ENCODE measurements around the gene TERB1.
A peak's percentile ranks its signal among the peaks of the same experiment; 100 is the strongest.

TERB1 gene

DNA sequence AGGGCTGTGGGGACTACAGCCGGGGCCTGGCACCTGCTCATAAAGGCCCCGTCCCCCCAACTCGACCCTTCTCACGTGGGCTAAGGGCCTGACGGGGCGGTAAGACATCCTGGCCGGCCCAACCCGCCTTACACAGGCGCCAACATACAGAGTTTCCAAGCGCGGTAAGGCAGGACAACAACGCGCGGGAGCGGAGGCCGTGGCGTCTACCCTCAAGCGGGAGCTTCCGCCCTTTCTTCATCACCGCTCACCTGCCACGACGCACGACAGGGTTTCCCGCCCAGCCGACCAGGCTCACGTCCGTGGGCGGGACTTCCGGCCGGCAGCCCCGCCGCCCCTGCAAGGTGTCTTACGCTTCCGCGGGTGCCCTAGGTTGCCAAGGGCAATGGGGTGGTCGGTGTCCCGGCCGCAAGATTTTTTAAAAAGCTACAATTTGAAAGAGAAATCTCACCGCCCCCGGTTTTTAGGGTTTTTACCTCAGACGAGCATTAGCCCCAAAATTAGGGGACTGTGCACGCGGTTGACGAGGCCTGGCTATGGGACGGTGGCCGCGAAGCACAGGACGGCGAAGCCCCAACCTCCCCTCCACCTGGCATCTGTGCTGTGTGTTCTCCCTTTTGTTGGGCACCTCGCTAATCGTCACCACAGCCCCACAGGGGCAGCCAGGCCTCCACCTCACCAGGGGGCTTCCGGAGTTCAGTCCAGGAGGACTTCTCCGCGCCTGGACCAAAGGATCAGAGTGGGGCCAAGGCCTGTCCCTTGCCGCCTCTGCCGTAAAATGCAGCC is at the start of gene TERB1:
Gene TERB1 (minus strand): TSS at position 265 of the 786 bp plus-strand sequence. CDS start 4,786 bp downstream, outside the sequence.
- no peak for DNase-seq

DNA sequence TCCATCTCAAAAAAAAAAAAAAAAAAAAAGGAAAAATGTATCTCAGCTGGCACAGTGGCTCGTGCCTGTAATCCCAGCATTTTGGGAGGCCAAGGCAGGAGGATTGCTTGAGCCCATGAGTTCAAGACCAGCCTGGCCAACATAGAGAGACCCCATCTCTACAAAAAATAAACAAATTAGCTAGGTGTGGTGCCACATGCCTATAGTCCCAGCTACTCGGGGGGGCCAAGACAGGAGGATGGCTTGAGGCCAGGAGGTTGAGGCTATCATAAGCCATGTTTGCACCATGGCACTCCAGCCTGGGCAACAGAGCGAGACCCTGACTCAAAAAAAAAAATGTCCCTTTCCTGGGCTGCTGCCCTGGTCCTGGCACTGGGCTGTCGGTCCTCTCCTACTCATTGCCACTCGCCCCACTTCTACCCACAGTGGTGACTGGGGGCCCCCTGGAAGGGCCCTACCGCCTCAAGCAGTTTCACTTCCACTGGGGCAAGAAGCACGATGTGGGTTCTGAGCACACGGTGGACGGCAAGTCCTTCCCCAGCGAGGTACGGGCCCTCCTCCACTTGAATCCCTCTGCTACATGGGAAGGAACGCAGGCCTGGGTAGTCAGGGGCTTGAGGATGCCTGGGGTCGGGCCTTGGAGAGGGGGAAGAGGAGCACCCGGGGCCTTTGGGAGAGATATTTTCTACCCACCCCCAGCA is 48.9 kb upstream of the TERB1 start:
- DNase-seq = no peak

GRCh38 chr16:66849549-66849948 is 48.2 kb upstream of the TERB1 start:
- no peak for DNase-seq

DNA sequence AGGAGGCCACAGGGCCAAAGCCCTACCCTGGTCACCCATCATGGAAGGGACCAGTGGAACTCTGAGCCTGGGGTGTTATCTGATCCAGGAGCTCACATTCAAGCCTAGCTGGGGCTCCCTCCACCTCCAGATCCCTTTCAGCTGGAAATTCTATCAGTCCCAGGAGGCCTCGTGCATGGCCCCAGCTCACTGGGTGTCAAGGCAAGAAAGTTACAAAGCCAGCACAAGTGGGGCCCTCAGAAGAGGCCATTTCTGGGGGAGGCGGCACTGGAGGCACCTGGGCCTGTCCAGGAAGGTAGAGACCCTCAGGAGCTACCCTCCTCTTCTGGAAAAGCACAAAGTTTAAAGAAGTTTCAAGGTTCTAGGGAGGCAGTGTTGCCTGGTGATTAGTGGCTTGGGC is 47.6 kb upstream of the TERB1 start:
- DNase-seq = no peak

DNA sequence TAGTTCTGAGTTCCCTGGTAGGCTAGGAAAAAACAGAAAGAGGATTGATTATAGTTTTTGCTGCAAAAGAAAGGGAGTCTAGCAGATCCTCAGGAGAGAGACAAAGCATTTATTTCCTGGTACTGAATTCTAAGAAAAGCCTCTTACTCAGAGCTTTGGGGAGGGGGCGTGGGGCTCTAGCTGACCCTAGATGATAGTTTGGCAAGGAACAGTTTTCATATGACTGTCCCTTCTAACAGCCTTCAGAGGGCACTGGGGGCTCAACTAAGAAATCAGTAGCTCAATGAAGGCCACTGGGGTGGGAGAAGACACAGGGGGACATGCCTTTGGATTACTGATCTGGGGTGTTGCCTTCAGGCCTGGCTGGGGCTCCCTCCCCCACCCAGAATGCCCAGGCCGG is 46.8 kb upstream of the TERB1 start:
- DNase-seq = no peak

GRCh38 chr16:66847533-66848067 is 46.2 kb upstream of the TERB1 start:
- DNase-seq = no peak

DNA sequence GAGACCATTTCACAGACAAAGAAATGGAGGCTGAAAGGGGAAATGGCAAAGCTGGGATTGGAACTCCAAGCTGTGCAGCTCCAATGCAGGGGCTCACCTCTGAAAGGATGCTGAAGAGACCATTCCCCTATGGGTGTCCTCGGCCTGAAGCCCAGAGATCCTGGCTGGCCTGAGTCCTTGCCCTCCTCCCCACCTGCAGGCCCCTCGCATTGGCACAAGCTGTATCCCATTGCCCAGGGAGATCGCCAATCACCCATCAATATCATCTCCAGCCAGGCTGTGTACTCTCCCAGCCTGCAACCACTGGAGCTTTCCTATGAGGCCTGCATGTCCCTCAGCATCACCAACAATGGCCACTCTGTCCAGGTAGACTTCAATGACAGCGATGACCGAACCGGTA is 45.4 kb upstream of the TERB1 start:
- DNase-seq = no peak

GRCh38 chr16:66846266-66846665 is 44.9 kb upstream of the TERB1 start:
- DNase-seq = no peak

- peak; percentile 97 for DNase-seq
Observed at GRCh38 chr16:66845791-66846221, 44.4 kb upstream of the TERB1 start.

- DNase-seq = no peak
Observed at GRCh38 chr16:66845080-66845410, 43.7 kb upstream of the TERB1 start.

DNA sequence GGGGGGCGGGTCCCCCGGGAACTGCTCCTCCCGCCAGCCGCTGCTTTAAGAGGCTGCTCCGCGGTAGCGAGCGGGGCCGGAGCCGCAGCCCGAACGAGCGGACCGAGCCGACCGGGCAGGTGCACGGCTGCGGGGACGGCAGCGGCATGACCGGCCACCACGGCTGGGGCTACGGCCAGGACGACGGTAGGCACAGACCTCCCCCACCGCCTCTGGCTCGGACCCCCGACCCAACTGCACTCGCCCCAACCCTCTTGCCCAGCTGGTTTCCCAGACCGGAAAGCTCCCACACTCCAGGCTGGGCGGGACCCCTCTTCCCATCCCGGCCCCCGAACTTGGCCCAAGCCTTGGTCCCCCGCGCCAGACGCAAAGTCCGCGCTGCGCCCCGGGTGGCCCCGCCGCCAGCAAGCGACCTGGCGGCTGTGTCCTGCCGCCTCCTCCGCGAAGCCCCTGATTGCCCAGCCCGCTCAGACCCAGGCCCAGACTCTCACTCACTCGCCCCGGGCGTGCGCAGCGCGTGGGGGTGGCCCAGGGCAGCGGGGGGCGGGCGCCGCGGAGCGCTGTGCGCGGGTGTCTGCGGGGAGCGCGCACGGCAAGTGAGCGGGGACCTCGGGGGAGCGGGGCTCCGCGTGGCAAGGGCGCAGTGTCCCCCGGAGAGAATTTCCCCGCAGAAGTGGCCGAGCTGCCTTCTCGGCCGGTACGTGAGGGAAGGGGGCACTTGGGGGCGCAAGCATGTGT is 43.1 kb upstream of the TERB1 start, which contains the start of gene CA7:
Gene CA7 (plus strand): TSS at position 73 of the 738 bp plus-strand sequence. CDS start 74 bp downstream, at position 147.
- no peak for DNase-seq

DNA sequence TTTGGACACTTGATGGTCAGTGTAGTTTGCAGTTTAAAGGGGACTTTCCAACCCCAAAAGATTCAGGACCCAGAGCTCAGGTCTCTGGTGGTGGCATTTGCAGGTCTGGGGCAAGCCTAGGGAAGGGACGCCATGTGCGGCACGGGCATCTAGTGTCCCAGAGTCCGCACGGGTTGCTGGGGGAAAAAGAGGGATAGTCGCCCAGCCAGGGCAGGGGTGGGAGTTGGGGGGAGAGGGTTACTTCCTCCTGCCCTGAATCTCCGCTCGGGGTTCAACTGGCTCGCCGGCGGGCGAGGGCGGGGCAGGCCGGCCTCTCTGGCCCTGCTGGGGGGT is 42.6 kb upstream of the TERB1 start:
- no peak for DNase-seq

- no peak for DNase-seq
Observed at GRCh38 chr16:66843191-66843590, 41.8 kb upstream of the TERB1 start.

GRCh38 chr16:66842765-66843164 is 41.4 kb upstream of the TERB1 start:
- no peak for DNase-seq

GRCh38 chr16:66841366-66841765 is 40.0 kb upstream of the TERB1 start:
- no peak for DNase-seq

- DNase-seq = no peak
Observed at GRCh38 chr16:66840883-66841282, 39.5 kb upstream of the TERB1 start.

GRCh38 chr16:66834746-66835145 is 33.4 kb upstream of the TERB1 start:
- DNase-seq = no peak

- no peak for DNase-seq
Observed at GRCh38 chr16:66832661-66833305, 31.4 kb upstream of the TERB1 start.

GRCh38 chr16:66832190-66832589 is 30.8 kb upstream of the TERB1 start:
- no peak for DNase-seq

DNA sequence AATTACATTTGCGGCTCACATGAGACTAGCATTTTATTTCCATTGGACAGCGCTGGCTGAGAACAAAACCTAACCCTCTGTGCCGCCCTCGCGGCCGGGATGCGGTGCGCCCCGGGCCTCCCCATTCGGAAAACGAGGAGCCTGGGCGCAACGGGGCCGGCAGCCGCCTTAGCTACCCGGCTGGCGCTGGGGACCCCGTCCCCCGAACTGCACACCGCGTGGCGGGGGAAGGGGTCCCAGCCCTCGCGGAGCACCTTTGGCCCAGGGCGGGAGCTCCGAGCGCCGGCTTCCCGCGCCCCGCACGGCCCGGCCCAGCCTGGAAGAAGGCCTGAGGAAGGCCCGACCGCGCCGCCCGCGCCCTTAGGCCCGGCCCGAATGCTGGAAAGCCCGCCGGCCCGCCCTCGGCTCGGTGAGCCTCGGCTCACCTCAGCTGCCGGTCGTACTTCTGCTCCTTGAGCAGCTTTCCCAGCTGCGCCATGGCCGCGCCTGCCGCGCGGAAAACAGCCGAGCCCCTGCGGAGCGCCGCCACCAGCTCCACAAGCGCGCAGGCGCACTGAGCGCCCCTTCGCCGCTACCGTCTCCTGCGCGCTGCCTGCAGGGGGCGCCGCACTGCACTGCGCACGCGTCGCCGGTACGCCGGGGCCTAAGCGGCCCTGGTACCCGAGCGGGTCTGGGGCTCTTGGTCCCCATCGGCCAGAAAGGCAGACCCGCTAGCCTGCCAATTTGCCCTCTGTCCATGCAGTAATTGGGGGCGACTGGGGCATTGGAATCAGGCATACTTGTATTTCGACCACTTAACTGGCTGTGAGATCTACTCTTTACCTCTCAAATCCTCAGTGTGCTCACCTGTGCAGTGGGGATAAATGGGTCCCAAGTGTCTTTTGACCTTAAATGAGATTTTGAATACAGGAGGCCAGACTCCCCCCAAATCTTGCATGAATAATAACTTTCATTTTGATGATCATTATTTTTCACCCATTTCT is 29.3 kb upstream of the TERB1 start, which contains the start of gene NAE1:
Gene NAE1 (minus strand): TSS at position 555 of the 983 bp plus-strand sequence. CDS start 77 bp downstream, at position 478.
- DNase-seq = peak; percentile 90

DNA sequence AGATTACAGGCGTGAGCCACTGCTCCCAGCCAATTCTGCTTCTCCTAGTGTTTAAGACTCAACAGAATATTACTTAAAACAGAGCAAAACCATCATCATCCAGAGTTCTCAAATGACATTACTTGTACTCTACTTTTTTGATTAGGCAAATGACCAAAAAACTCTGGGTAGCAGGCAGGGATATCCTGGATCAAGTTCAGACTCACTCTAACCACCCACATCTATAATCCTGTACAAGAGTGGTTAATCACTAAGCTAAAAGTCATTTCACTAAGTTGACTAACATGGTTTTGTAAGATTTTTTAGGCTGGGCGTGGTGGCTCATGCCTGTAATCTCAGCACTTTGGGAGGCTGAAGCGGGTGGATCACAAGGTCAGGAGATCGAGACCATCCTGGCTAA is 22.6 kb upstream of the TERB1 start:
- no peak for DNase-seq

- no peak for DNase-seq
Observed at GRCh38 chr16:66814734-66815133, 13.3 kb upstream of the TERB1 start.

Data from NCI-H2171 (cell line).